SK-N-SH treated with all-trans-retinoic acid at 6 μM for 48 hours (cell line): ENCODE measurements around the gene ZNF418.

Experiments
- ATAC-seq: fragments of 200-7000 bp; cut with Tn5 transposase; 3 replicates; pipeline ENCODE4 v1.9.1; 2020; ENCODE audit warnings: mild to moderate bottlenecking, moderate library complexity
- ARNTL ChIP-seq: fragments of 450-650 bp; formaldehyde crosslinking; IDR thresholded peaks from 2 replicates; pipeline ENCODE4 v1.5.0; 2020; ENCODE audit warnings: low read depth, mild to moderate bottlenecking, moderate library complexity, borderline replicate concordance
- CREB5 ChIP-seq: fragments of 250-450 bp; sonication (Bioruptor Pico); IDR thresholded peaks from 2 replicates; pipeline ENCODE4 v1.5.1; 2020; ENCODE audit warnings: low read depth, mild to moderate bottlenecking, moderate library complexity
- CSDC2 ChIP-seq: fragments of 250-450 bp; sonication (Bioruptor Pico); IDR thresholded peaks from 2 replicates; pipeline ENCODE4 v1.5.0; 2020; ENCODE audit warnings: mild to moderate bottlenecking, moderate library complexity
- CSRNP3 ChIP-seq: fragments of 250-450 bp; sonication (Bioruptor Pico); IDR thresholded peaks from 2 replicates; pipeline ENCODE4 v1.5.1; 2021; ENCODE audit warnings: mild to moderate bottlenecking, moderate library complexity
- ESRRG ChIP-seq: fragments of 250-450 bp; sonication (Bioruptor Pico); IDR thresholded peaks from 2 replicates; pipeline ENCODE4 v1.6.1; 2021; ENCODE audit warnings: mild to moderate bottlenecking
- GLIS3 ChIP-seq: fragments of 250-450 bp; sonication (Bioruptor Pico); IDR thresholded peaks from 2 replicates; pipeline ENCODE4 v1.5.0; 2020; ENCODE audit warnings: mild to moderate bottlenecking, moderate library complexity
- ISL1 ChIP-seq: fragments of 250-450 bp; sonication (Bioruptor Pico); IDR thresholded peaks from 2 replicates; pipeline ENCODE4 v2.1.2; 2022; ENCODE audit warnings: mild to moderate bottlenecking, moderate library complexity
- OSR1 ChIP-seq: fragments of 250-450 bp; sonication (Bioruptor Pico); IDR thresholded peaks from 2 replicates; pipeline ENCODE4 v1.8.0; 2022; ENCODE audit warnings: moderate library complexity, mild to moderate bottlenecking, inconsistent platforms
- PATZ1 ChIP-seq: fragments of 250-450 bp; sonication (Bioruptor Pico); IDR thresholded peaks from 2 replicates; pipeline ENCODE4 v1.8.0; 2020; ENCODE audit warnings: mild to moderate bottlenecking, moderate library complexity, borderline replicate concordance
- POU6F1 ChIP-seq: fragments of 250-450 bp; sonication (Bioruptor Pico); IDR thresholded peaks from 2 replicates; pipeline ENCODE4 v1.8.0; 2021; ENCODE audit warnings: low read depth, mild to moderate bottlenecking, moderate library complexity, borderline replicate concordance
- PPARA ChIP-seq: fragments of 250-450 bp; sonication (Bioruptor Pico); IDR thresholded peaks from 2 replicates; pipeline ENCODE4 v1.5.0; 2020; ENCODE audit warnings: mild to moderate bottlenecking, borderline replicate concordance
- RARB ChIP-seq: fragments of 250-450 bp; sonication (Bioruptor Pico); IDR thresholded peaks from 2 replicates; pipeline ENCODE4 v1.8.0; 2021; ENCODE audit warnings: mild to moderate bottlenecking, moderate library complexity
- SNAI2 ChIP-seq: fragments of 250-450 bp; sonication (Bioruptor Pico); IDR thresholded peaks from 2 replicates; pipeline ENCODE4 v1.5.0; 2020; ENCODE audit warnings: mild to moderate bottlenecking, moderate library complexity
- TCF4 ChIP-seq: fragments of 250-450 bp; sonication (Bioruptor Pico); IDR thresholded peaks from 2 replicates; pipeline ENCODE4 v1.8.0; 2021; ENCODE audit warnings: mild to moderate bottlenecking, moderate library complexity, borderline replicate concordance
- TOX ChIP-seq: fragments of 250-450 bp; sonication (Bioruptor Pico); IDR thresholded peaks from 2 replicates; pipeline ENCODE4 v1.8.0; 2021; ENCODE audit warnings: mild to moderate bottlenecking, moderate library complexity, borderline replicate concordance
- TSHZ2 ChIP-seq: fragments of 250-450 bp; sonication (Bioruptor Pico); IDR thresholded peaks from 2 replicates; pipeline ENCODE4 v1.5.0; 2020; ENCODE audit warnings: mild to moderate bottlenecking, moderate library complexity
- ZC3H10 ChIP-seq: fragments of 250-450 bp; sonication (Bioruptor Pico); IDR thresholded peaks from 2 replicates; pipeline ENCODE4 v1.5.1; 2021; ENCODE audit warnings: mild to moderate bottlenecking, moderate library complexity
- ZFP3 ChIP-seq: fragments of 250-450 bp; sonication (Bioruptor Pico); IDR thresholded peaks from 2 replicates; pipeline ENCODE4 v1.5.0; 2020; ENCODE audit warnings: mild to moderate bottlenecking, moderate library complexity
- ZNF565 ChIP-seq: fragments of 450-650 bp; formaldehyde crosslinking; conservative IDR thresholded peaks from 2 replicates; pipeline ENCODE4 v1.5.0; 2020; ENCODE audit warnings: low read depth, mild to moderate bottlenecking, moderate library complexity

The ZNF418 gene

GRCh38 chr19:57900311-57900710 is 34.9 kb downstream of the ZNF418 start (continued):
- no peak for TF ChIP-seq CSRNP3 (CRISPR knock-in tag)
- TF ChIP-seq TCF4 (CRISPR knock-in tag) = no peak
- TF ChIP-seq CSDC2 = no peak

- ATAC-seq = peak; percentile 77
These were observed 44.5 kb downstream of the ZNF418 start for GRCh38 chr19:57890706-57891105.

GRCh38 chr19:57888560-57889231 is 46.5 kb downstream of the ZNF418 start, which contains the start of gene ZNF814:
Gene ZNF814, minus strand, starts transcription at chr19:57889037. Its CDS starts 235 bp downstream, at chr19:57888802.
- peak; percentile 88 for ATAC-seq
- TF ChIP-seq OSR1 (CRISPR knock-in tag) (no peak), PATZ1 (CRISPR knock-in tag) (no peak), CSRNP3 (CRISPR knock-in tag) (no peak), PPARA (CRISPR knock-in tag) (no peak), SNAI2 (CRISPR knock-in tag) (no peak), CREB5 (CRISPR knock-in tag) (no peak), ZC3H10 (no peak), ISL1 (CRISPR knock-in tag) (no peak), ZFP3 (CRISPR knock-in tag) (no peak), CSDC2 (no peak), TOX (no peak), POU6F1 (CRISPR knock-in tag) (no peak), RARB (CRISPR knock-in tag) (no peak), ESRRG (CRISPR knock-in tag) (no peak), ARNTL (CRISPR knock-in tag) (no peak), TSHZ2 (CRISPR knock-in tag) (no peak), GLIS3 (CRISPR knock-in tag) (no peak), ZNF565 (CRISPR knock-in tag) (no peak)
